Cardiac fibroblast (primary cell): Measurements from ENCODE around the gene SSTR3.

Experiments used
- DNase-seq, 2 donors: peaks; one replicate each; pipeline versions ENCODE4 v3.0.0 to v3.0.0-alpha.2; 2010; ENCODE audit warnings: low read depth in 2 of 2
- H3K4me3 ChIP-seq, 2 donors: replicated peaks in 1 of 2; 1 replicate in 1 of 2; 2 replicates in 1 of 2; pipeline ENCODE4 v1.5.1; 2011; ENCODE audit warnings: low read depth in 2 of 2, low read length in 2 of 2, mild to moderate bottlenecking in 2 of 2, moderate library complexity in 1 of 2
- TF ChIP-seq, protein P1 (sequence below): IDR thresholded peaks from one replicate; pipeline ENCODE4 v1.5.1; 2011; ENCODE audit warnings: low read depth, mild to moderate bottlenecking, low read length, inconsistent platforms

SSTR3 gene

DNA sequence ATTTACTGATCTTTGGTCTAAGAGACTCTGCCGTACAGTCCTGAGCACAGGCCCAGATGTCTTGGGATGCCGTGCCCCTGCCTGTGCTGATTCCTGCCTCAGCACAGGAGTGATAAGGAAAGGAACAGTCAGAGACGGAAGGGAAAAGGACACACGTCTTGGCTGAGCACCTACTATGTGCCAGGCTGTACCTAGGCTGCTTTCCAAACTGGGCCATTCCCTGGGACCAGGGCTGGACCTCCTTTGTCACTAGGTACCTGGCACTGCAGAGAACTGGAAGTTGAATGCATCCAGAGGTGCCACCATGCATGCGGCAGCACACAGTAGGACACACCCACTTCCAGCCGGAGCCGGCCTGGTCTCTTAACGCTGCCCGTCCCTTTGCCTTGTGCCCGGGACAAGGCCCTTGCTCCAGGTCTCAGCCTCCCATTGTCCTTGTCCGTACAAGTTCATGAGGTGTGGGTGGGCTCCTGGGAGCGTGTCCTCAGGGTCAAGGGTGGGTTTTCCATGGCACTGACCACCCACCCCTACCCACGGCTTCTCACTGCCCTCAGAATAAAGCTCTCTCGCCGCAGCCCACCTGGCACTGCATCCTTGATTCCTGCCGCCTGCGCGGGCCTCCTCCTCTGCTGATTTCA, 1.1 kb upstream of the SSTR3 start:
- DNase-seq, result no peak
- TF ChIP-seq, protein P1, sequence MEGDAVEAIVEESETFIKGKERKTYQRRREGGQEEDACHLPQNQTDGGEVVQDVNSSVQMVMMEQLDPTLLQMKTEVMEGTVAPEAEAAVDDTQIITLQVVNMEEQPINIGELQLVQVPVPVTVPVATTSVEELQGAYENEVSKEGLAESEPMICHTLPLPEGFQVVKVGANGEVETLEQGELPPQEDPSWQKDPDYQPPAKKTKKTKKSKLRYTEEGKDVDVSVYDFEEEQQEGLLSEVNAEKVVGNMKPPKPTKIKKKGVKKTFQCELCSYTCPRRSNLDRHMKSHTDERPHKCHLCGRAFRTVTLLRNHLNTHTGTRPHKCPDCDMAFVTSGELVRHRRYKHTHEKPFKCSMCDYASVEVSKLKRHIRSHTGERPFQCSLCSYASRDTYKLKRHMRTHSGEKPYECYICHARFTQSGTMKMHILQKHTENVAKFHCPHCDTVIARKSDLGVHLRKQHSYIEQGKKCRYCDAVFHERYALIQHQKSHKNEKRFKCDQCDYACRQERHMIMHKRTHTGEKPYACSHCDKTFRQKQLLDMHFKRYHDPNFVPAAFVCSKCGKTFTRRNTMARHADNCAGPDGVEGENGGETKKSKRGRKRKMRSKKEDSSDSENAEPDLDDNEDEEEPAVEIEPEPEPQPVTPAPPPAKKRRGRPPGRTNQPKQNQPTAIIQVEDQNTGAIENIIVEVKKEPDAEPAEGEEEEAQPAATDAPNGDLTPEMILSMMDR, result no peak
- H3K4me3 ChIP-seq, result no peak overlapping the region

DNA sequence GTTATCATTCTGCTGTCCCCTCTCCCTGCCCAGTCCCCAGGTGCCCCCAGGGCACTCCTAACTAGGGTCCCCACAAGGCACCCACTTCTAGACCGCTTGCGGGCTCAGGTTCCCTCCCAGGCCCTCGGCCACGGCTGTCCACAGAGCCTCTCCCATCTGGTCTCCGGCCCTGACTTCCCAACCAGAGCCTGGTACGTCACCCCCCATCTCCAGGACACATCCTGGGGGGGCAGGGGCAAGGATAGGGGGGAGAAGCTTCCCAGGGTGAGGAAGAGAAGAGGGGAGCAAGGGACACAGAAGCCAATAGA, 457 bp downstream of the SSTR3 start:
- TF ChIP-seq, protein P1, result no peak
- H3K4me3 ChIP-seq, result no peak overlapping the region
- no peak for DNase-seq

DNA sequence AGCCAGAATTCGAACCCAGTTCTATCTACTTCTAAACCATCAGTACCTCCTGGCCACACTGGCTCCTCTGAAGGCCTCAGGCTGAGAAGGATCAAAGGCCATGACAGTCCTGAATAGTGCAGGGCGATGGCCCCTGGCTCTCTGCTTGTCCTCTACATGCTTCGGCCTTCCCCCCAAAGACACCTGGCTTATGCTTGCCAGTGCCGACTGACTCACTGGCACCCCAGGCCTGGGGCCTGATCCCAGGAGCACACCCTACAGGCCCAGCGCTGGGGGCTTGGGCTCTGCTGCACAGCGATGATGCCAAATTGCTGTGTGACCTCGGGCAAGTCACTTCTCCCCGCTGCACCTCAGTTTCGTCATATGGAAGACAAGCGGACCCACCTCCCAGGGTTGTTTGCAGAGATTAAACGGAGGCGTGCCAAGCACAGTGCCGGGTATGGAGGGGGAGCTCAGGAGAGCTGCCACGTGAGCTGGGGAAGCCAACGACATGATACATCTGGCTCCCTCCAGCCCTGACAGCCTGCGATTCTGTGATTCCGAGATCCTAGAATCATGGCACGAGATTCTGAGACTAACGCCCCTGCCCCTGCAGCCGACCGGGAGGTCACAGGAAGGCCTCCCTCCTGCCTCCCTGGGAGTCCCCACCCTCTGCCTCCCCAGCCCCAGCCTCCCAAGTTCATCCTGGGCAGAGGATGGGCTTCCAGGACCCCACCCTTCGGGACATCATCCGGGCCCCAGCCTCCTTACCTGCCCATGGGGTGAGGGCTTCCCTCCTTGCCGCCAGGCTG, 1.0 kb downstream of the SSTR3 start:
- no peak for DNase-seq
- TF ChIP-seq, protein P1, result no peak
- H3K4me3 ChIP-seq, result no peak overlapping the region

DNA sequence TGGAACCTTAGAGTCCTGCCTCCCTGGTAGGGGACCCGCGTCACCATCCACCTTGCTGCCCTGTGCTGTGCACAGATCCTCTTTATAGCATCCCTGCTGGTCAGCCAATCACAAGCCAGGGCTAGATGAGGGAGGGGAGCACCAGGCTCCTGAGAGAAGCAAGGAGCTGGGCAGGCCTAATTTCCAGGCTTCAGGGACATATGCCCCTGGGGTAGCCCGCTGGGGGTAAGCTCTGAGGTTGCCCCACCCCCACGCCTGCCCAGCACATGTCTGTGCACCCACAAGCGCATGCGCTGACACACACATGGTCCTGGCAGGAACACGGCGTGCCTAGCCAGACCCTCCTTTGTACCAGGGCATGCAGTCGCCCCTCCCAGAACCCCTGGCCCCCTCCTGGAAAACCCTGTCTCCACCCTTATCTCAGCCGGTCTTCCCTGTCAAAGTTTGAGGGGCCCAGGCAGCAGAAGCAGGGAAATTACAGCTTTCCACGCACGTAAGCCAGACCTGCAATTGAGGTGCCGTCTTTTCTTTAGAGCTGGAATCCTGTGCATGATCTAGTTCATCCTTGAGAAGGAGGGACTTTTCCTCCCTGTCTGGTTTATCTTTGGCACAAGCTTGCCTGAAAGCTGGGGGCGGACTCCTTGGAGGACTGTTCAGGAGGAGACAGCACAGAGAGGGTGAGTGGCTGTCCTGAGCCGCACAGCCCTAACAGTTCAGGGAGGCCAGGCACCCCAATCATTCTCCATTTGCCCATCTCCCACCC, 2.1 kb downstream of the SSTR3 start:
- DNase-seq, result no peak
- no peak overlapping the region for H3K4me3 ChIP-seq
- TF ChIP-seq, protein P1, result no peak

DNA sequence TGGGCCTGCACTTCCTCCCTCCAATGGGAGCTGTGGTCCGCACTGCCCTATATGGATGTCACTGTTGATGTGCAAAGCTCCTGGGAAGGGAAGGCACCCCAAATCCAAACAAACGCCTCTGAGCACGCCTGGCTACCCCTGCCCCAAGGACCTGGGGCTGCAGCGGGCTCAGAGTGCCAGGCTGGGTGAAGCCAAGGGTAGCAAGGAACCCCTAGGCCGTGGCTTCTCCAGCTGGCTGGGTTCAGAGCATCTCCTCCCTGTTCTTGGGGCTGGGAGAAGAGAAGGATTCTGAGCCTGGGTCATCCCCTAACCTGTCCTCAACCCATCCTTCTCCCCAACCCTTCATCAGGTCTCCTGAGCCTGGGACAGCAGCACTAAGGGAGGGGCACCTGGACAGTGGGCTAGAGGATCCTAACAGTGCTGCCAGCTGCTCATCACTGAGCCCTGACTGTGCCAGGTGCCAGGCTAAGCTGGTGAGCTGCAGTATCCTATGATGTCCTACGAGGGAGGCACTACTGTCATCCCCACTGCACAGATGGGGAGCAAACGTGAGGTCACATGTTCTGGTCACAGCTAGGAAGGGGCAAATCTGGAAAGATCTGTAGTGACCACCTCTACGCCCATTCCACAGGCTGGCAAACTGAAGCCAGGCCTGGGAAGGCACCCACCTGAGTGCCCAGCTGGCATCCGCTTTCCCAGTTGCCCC, 3.0 kb downstream of the SSTR3 start:
- TF ChIP-seq, protein P1, result no peak
- DNase-seq, result no peak
- no peak overlapping the region for H3K4me3 ChIP-seq

DNA sequence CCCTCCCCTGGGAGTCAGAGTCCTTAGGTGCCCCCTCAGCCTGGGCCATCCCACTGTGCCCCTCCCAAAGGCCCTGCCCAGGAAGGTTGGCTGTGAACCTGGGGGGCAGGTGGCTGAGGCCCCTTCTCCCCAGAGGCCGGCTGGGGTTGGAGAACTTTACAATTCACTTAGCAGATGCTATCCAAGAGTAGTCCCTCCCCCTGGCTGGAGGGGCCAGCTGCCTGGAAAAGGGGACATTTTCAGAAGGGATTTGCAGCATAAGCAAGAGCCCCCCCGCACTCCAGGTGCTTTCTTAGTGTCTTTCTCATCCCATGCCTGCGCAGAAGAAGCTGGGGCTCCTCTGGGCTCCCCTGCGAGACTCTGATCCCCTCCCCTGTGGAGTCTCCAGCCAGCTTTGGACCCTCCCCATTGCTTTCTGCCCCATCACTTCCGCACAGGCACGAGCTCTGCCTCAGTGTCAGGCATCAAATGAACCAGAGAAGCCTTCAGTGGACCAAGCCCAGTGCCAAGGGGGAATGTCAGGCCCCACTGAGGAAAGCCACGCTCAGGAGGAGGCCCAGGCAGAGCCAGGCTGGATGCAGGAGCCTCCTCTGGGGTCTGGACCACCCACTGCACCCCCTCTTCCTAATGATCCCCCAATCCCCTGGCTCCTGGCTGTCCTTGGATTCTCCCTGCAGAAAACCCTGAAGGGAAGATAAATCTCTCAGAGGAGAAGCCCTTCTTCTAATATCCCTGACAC, 3.7 kb downstream of the SSTR3 start:
- H3K4me3 ChIP-seq, result no peak overlapping the region

More for the DNA sequence above, 3.7 kb downstream of the SSTR3 start:
- no peak for DNase-seq
- TF ChIP-seq, protein P1, result no peak
